Inflammatory macrophage (primary cell): ENCODE measurements around the gene POU1F1.
A peak's percentile ranks its signal among the peaks of the same experiment; 100 is the strongest.
"Not testable (repeated sequence)": the region's sequence is repeated elsewhere in the genome, so short reads cannot be mapped to it uniquely, and the experiment has no call there.

Experiments used
- DNase-seq, 2 donors: peaks; one replicate each; pipeline ENCODE4 v3.0.0-alpha.2; 2020 to 2022
- total RNA-seq, 18 experiments: gene quantifications; one replicate each; lab custom pipeline; 2026; ENCODE audit warnings: mixed read lengths in 6 of 18, inconsistent platforms in 2 of 18; lab: John Stamatoyannopoulos, UW

The POU1F1 gene, protein sequence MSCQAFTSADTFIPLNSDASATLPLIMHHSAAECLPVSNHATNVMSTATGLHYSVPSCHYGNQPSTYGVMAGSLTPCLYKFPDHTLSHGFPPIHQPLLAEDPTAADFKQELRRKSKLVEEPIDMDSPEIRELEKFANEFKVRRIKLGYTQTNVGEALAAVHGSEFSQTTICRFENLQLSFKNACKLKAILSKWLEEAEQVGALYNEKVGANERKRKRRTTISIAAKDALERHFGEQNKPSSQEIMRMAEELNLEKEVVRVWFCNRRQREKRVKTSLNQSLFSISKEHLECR
- 0 to 0.03 (median 0) reads per million in 18 experiments for total RNA-seq

DNA sequence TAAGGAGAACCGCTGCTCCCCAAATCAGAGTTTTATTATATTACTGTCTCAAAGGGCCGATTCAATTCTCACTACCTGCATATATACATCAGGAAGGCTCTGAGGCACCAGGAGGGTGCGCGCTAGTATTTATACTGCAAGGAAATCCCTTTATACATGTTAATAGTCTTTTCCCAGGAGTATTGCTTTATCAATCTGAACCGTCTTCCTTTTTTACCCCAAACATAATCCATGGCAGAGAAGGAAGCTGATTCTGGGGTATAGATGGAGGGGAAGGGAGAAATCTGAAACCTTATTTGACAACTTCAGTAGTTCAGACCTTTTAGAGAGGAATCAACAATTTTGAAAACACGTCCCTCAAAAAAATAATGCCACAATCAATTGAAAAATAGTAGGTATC is at the start of gene POU1F1:
Gene POU1F1, minus strand, starts transcription at position 101 of the 400 bp plus-strand sequence. CDS start 122 bp downstream, outside the sequence.
- no peak for DNase-seq

DNA sequence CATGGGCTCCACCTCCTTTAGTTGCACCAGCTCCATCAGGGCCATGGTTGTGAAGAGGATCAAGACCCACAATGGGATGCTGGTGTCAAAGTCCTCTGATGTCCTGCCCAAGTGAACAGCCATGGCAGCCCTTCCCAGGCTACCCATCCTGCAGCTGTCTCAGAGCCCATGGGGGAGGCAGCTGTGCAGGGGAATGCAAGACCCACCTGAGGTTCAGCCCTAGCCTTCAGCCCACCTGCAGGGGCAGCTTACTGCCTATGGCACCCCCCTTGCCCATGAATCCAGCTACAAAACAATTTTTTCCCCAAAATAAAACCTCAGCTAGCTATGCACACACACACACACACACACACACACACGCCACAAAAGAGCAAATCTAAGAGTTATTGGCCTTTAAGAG is 48.2 kb upstream of the POU1F1 start:
- DNase-seq = no peak

DNA sequence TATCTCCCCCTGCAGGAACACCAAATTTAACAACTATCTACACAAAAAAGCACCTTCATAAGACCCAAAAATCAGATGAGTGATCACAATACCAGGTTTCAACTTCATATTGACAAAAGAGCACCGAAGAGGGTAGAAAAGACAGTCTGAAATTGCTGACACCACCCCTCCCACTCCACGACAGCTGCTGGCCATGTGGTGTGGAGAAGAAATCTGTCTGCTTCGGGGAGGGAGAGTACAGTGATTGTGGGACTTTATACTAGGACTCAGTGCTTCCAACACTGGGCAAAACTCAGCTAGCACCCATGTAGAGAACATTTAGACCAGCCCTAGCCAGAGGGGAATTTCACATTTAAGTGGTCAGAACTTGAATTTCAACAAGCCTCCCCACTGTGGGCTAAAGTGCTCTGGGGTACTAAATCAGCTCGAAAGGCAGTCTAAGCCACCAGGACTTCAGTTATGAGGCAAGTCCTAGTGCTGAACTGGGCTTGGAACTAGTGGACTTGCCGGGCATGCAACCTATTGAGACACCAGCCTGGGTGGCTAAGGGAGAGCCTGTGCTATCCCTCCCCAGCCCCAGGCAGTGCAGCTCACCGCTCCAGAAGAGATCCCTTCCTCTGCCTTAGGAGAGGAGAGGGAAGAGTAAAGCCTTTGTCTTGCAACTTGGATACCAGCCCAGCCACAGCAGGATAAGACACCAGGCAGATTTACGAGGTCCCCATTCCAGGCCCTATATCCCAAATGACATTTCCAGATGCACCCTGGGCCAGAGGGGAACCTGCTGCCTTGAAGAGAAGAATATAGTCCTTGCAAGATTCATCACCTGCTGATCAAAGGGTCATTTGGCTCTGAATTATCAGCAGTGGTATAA is 44.6 kb upstream of the POU1F1 start:
- no peak for DNase-seq

DNA sequence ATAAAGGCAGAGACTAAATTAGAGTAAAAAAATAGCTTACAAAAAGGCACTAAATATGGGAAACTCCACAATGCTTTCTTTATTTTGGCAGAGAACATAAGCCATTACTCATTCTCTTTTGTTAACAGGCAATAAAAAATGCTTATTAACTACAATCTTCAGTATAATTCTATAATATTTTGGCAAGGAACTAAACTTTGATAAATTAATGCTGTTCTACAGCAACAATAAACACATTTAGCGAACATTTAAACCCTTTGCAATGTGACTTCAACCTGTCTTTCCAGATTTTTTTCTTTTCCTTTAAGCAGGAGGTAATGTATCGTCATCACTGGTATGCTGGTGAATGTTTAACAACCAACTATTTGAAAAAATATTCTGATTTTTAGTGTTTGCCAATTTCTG is 42.2 kb upstream of the POU1F1 start:
- no peak for DNase-seq

DNA sequence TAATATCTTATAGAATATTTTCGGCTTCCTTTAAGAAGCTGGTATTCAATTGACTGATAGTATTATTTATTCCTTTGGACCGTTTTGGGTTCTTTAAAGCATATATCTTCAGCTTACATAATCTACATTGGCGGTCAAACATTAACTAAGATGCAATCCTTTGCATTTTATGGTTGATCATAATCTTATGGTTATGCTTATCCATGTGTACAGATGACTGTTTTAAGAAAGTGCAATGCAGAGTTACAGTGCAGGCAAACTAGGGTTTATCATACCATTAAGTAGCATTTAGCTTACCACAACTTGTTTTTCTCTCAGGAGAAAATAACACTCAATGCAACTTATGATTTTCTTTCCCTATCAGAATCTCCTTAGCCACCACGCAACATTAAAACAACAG is 41.4 kb upstream of the POU1F1 start:
- DNase-seq = no peak

DNA sequence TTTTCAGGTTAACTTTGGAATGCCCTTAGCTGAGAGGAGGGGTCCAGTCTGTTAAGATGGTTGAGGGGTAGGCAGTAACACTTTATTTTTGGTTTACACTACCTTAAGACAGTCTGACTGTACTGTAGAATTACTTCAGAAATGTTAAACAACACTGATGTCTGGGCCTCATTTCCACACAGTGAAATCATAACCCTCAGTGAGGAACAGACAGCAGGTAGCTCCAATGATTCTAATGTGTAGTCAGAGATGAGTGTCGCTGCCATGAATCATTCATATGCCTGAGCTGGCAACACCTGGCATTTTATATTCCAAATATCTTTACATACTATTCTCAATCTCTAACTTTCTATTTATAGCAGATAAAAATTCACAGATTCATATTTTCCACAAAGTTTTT is 37.3 kb upstream of the POU1F1 start:
- no peak for DNase-seq

DNA sequence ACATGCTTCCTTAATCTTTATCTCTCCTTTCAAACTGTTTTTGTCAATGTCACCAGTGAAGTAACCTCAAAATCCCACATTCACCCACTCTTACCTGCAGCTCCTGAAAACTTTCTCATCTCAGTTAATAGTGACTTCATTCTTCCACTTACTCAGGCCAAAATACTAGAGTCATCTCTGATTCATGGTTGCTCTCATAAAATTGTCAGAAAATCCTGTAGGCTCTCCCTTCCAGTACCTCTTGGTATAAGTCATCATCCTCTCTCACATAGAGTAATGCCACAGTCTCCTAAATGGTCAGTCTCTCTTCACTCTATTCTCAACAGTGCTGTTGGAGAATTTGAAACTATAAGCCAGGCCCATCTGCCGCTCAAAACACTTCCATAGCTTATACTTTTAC is 34.9 kb upstream of the POU1F1 start:
- no peak for DNase-seq

DNA sequence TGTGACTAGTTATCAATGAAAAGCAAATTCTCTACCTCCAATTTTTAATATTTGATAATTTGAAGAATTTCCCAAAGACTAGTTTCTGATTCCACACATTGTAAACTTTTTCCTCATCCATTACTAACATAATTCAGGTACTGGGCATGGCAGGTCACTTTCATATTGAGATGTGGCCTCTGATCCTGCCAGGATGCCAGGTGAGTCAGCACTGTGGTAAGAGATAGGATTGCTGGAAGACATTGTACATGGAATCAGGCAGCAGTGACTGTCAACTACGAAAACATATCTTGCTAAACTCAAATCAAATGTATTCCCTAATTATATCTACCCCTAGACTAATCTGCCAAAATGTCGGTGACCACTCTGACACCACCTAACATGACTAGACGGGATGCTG is 33.2 kb upstream of the POU1F1 start:
- DNase-seq = no peak

DNA sequence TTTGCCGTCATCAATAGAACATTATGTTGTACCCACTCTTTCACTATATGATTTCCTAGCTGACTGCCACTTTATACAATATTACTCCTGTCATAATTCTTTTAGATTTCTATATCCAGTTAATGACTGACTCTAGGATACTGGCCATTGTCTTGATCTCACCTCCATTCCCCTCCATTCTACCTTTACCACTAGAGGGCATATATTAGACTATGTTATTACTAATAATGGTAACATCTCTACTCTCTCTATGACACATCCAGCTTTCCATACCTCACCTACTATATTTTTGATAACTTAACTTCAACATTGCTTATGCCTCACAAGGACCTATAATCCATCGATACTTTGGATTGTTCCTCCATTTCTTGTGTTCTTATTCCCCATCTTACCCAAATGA is 31.4 kb upstream of the POU1F1 start:
- DNase-seq = no peak

DNA sequence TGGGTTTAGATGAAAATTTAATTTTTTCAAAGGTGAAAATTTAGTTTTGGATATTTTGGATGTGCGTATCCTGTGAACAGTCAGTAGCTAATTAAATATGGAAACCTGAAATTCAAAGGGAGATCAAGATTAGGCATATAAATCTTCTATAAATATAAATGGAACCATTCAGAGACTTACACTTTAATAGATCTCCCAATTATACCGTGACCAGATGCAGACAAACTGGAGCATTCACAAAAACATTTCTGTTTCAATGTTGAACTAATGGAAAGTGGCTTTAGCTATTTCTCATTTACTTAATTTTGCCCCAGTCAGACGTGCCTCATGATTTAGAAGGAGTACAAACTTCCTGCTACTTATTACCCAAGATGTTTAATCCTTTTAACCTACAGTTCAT is 29.1 kb upstream of the POU1F1 start:
- no peak for DNase-seq

DNA sequence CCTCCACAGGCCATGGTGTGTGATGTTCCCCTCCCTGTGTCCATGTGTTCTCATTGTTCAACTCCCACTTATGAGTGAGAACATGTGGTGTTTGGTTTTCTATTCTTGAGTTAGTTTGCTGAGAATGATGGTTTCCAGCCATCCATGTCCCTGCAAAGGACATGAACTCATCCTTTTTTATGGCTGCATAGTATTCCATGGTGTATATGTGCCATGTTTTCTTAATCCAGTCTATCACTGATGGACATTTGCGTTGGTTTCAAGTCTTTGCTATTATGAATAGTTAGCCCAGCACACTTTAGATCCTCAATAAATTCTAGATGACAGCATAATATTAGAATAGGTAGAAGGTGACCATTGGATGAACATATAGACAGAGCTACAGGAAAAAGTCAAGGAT is 28.6 kb upstream of the POU1F1 start:
- not testable (repeated sequence) for DNase-seq

DNA sequence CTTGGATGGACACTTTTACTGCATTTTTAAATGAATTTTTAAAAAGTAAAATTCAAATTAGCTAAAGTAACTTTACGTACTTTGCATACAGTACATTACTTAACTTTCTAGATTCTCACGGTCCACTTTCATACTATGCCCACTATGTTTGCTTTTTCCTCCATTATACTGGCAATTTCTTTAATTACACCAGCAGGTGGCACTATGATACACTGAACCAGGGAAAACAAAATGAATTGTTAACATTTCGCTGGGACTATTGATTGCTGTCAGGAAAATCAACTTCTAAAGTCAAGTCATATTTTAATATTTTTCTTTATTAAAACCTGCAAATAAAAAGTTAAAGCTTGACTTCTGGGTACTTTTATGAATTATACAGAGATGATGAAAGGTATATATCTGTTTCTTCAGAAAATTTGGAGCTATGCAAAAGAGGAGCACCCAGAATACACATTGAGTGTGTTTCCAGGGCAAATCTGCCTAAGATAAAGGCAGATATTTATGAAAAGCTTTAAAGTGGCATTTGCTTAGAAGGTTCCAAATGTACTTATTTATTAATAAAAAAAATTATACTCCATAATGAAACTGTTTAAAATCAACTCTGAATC is 21.8 kb upstream of the POU1F1 start:
- DNase-seq = peak; percentile 10 to 46

DNA sequence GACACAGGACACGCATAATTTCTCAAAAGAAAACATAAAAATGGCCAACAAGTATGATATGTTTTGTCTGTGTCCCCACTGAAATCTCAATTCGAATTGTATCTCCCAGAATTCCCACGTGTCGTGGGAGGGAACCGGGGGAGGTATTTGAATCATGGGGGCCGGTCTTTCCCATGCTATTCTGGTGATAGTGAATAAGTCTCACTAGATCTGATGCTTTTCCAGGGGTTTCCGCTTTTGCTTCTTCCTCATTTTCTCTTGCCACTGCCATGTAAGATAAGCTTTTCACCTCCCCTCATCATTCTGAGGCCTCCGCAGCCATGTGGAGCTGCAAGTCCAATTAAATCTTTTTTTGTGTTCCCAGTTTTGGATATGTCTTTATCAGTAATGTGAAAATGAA is 12.1 kb upstream of the POU1F1 start:
- DNase-seq = no peak

DNA sequence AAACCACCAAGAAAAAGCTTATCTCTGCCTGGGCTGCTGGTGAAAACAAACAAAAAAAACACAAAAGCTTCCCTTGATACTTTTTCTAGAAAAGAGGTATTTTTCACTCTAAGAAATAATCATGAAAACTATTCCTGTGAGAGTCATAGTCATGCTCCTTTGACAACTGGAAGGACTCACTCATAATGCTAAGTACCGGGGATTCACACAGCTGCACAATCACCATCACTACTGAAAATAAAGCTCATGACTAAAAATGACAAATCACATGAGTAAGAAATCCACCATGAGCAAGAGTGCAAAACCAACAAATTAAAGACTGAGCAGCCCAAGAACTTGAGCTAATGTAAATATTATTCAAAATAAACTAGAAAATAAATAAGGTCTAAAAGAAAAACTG is 10.6 kb upstream of the POU1F1 start:
- no peak for DNase-seq

DNA sequence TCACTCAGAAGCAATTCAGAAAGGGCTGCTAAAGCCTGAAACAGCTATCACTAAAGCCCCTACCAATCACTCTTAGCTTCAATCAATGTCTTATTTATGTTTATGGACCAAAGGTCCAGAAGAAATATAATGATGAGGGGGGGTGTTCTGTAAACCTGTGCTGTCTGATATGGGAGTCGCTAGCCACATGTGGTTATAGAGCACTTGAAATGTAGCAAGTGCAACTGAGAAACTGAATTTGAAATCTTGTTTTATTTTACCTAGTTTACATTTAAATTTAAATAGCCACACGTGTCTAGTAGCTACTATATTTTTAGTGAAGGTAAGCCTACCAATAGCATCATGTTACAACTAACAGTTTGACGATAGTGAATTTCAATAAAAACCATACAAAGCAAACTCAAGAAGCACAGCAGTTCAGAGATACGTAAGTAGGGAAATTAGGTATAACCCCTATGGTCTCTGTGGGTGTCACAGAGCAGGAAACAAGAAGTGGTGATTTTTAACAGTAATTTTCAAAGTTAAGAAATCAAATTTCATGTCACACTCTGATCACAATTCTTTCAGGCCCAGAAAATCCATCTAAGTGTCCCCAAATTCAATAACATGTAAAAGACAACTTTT is 3.6 kb downstream of the POU1F1 start:
- no peak for DNase-seq

DNA sequence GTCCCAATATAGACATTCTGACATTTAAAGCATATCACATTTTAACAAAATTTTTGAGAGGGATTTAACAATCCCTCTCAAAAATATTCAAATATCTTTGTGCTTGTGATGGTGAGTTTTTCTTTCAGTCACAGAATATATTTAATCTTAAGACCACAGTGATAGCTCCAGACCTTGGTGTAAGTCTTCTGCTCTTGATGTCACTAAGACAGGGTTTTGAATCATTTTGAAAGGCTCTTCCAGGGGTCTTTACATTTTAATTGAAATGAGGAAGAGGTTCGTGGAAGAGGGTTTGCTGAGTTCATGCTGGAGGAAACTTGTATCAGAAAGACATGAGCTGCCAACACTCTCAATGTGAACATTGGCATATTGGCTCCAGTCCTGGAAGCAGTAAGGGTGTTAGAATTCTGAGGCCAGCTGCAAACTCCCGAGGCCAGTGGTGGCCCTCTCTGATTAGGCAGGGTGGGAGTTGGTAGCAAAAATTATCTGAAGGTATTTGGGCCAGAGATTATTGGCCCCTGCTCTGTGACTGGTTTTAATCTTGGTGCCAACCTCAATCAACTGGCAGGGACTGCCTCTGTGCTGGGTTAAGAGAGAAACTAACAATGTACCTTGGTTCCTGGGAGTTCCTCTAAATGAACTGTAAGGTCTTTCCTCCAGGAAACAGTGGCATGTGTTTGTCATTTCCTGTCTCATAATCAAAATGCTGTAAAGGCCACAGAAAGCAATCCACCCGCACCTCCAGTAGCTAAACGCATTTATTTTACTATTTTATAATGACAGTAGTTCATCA is 5.3 kb downstream of the POU1F1 start:
- DNase-seq = peak in 1 of 2 donors; percentile 2

DNA sequence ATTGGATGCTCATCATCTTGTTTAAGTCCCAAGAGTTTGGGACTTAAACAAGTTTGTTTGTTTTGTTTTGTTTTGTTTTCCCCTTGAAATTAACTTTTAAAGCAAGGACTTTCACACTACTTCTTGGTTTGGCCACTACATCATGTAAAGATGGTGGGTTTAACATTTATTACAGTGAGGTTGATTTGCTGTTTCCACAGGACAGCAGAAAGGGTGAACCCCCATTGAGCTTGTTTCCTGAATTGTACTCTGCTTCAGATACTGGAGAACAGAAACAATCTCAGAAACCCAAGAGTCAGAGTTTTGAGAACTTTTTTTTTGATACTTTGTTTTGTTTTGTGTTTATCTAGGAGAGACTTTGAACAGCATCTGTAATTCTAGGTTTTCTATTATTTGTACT is 6.7 kb downstream of the POU1F1 start:
- no peak for DNase-seq

DNA sequence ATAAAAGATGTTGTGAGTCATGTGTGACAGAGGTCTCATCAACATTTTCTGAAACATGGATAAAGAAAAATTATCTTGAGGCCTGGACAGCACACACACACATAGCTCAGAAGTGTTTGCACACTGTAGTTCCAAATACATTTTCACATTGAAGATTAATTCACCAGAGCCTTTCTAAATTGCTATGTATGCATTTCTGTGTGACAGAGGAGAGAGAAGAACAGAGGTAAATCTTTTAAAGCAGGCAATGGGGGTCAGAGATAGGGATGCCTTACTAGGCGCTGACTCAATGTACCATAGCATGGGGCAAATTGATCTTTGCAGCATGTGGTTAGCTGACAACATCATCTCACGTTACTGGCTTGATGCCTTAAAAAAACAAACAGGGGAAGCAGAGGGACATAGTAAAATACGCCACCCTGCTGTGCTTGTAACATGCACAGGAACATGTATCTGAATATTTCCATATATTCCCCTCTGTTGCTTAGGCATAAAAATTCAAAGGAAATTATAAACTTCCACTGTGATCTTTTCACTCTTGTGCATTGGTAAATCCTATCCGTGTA is 7.7 kb downstream of the POU1F1 start:
- DNase-seq = no peak

DNA sequence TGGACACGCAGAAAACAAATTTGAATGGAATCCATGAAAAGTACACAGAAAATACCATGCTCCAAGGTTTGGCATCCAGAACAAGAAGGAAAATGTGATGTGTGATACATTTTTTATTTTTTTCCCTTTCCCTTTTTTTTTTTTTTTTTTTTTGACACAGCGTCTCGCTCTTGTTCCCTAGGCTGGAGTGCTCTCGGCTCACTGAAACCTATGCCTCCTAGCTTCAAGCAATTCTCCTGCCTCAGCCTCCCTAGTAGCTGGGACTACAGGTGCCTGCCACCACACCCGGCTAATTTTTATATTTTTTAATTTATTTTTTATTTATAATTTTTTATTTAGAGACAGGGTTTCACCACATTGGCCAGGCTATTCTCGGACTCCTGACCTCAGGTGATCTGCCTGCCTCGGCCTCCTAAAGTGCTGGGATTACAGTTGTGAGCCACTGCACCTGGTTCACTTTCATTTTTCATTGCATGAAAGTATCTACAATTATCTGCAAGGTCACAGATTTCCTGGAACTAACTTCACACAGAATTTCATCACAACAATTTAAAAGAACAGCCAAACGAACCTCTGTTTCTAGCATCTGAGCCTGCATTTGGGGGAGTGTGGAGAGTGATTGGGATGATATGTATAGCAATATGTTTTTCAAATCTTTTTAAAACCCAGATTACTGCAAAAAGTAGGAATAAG is 8.3 kb downstream of the POU1F1 start:
- no peak for DNase-seq

DNA sequence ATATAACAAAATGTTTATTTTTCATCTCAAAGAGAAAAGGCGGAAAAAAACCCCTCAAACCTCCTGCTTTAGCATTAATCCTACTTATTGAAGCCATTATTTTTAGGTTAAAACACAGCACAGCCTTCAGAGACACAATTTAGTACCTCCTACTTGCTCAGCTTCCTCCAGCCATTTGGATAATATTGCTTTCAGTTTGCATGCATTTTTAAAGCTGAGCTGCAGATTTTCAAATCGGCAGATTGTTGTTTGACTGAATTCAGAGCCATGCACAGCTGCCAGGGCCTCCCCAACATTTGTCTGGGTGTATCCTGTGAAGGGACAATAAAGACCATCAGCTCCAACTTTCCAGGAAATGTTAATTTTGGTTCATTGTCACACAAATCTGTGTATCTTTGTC is 14.5 kb downstream of the POU1F1 start:
- DNase-seq = no peak

DNA sequence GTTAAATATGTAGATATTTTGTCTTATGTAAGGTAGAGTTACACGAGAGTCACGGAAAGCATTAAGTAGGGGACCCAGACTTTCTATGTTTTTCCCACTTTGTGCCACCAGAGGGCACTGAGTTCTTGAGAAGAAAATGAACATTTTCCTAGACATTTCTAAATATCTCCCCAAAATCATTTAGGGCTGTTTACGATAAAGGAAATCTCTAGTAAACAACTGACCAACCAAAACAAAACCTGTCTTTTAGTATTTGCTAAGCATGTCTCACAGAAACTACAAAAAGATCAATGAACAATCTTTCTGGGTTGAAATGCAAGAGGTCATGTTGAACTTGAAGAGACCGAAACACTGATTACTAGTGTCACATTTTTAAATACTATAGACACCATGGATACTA is 16.1 kb downstream of the POU1F1 start:
- DNase-seq = peak; percentile 59
